Panc1 (cell line): Measurements from ENCODE around the gene ERBB3. TPM values are rescaled to one million over a fixed set of nuclear protein-coding genes. Genes with fewer than 3 reads are reported as not detected.

Experiments used
- ATAC-seq: fragments of 200-7000 bp; cut with Tn5 transposase; 2 replicates; pipeline ENCODE4 v1.9.1; 2020; ENCODE audit warnings: mild to moderate bottlenecking, moderate library complexity
- BruUV-seq: library from RNA; stranded (reverse); fragments of 400-500 nt; replicated peaks from 2 replicates; lab custom pipeline; 2021; lab: Mats Ljungman, UMichigan
- CTCF ChIA-PET: fragments of 300-600 bp; sonication (Branson Sonifier 250); formaldehyde crosslinking; loops from one replicate; lab custom pipeline; 2022; ENCODE audit warnings: antibody characterized with exemption; lab: Charles Lee
- POLR2A ChIA-PET: fragments of 300-600 bp; sonication (Branson Sonifier 250); formaldehyde crosslinking; loops from one replicate; lab custom pipeline; 2022; ENCODE audit warnings: antibody characterized with exemption; lab: Charles Lee
- DNase-seq: peaks from one replicate; pipeline ENCODE4 v3.0.0-alpha.2; 2010; ENCODE audit warnings: low read depth, low spot score
- H3K27ac ChIP-seq: 2 replicates; pipeline ENCODE4 v1.5.1; 2011; ENCODE audit warnings: mild to moderate bottlenecking, low read length, inconsistent platforms
- H3K27me3 ChIP-seq: fragments of 200-500 bp; sonication (Bioruptor generic); 2 replicates; pipeline ENCODE4 v1.6.0; 2014; ENCODE audit warnings: low read length, inconsistent platforms; ENCODE audit not compliant: control insufficient read depth, insufficient read depth
- H3K36me3 ChIP-seq: fragments of 200-500 bp; sonication (Bioruptor generic); 2 replicates; pipeline ENCODE4 v1.5.1; 2014; ENCODE audit warnings: inconsistent platforms, mild to moderate bottlenecking, low read length, moderate library complexity; ENCODE audit not compliant: control insufficient read depth, insufficient read depth
- H3K4me1 ChIP-seq: 2 replicates; pipeline ENCODE4 v1.5.1; 2011; ENCODE audit warnings: inconsistent platforms, mild to moderate bottlenecking, low read length, moderate library complexity; ENCODE audit not compliant: control insufficient read depth, insufficient read depth
- H3K4me3 ChIP-seq, 2 experiments: 2 replicates each; pipeline ENCODE4 v1.5.1; 2011 to 2012; ENCODE audit warnings: low read depth in 2 of 2, low read length in 2 of 2, mild to moderate bottlenecking in 2 of 2, inconsistent platforms in 1 of 2, moderate library complexity in 1 of 2
- H3K9me3 ChIP-seq: fragments of 200-500 bp; sonication (Bioruptor generic); 2 replicates; pipeline ENCODE4 v1.5.1; 2014; ENCODE audit warnings: low read depth, mild to moderate bottlenecking, inconsistent platforms, low read length, moderate library complexity; ENCODE audit not compliant: control insufficient read depth, insufficient read depth
- POLR2AphosphoS5 ChIP-seq: IDR thresholded peaks from 2 replicates; pipeline ENCODE4 v1.6.1; 2012; ENCODE audit warnings: mild to moderate bottlenecking, low read depth, low read length, moderate library complexity
- REST ChIP-seq, 2 experiments: IDR thresholded peaks; 2 replicates each; pipeline ENCODE4 v1.6.1; 2011 to 2012; ENCODE audit warnings: low read depth in 2 of 2, control low read depth in 1 of 2, low read length in 1 of 2, mild to moderate bottlenecking in 1 of 2, moderate library complexity in 1 of 2; ENCODE audit not compliant: insufficient read depth in 1 of 2
- SIN3A ChIP-seq: IDR thresholded peaks from 2 replicates; pipeline ENCODE4 v1.6.1; 2012; ENCODE audit warnings: low read depth, mild to moderate bottlenecking, low read length, moderate library complexity, borderline replicate concordance; ENCODE audit not compliant: insufficient read depth
- TCF7L2 ChIP-seq: IDR thresholded peaks from 2 replicates; pipeline ENCODE4 v1.6.1; 2011; ENCODE audit warnings: mild to moderate bottlenecking, low read depth, low read length, inconsistent platforms
- in situ Hi-C: cut with HindIII; loops from 2 replicates; pipeline ENCODE4 v1.10.0; 2016; ENCODE audit warnings: low sequenced_read_pairs, low pct_unique_long_range_greater_than_20kb
- intact Hi-C: fragments of 100-400 bp; cut with micrococcal nuclease; formaldehyde crosslinking; loops from one replicate; pipeline ENCODE4 v1.10.0; 2022; ENCODE audit not compliant: unreplicated experiment
- total RNA-seq: library from RNA; stranded (reverse); gene quantifications from one replicate; pipeline ENCODE4 v1.2.1, GENCODE V29; 2021; ENCODE audit not compliant: unreplicated experiment
- TF ChIP-seq, protein P1 (sequence below): fragments of 450-650 bp; IDR thresholded peaks from 2 replicates; pipeline ENCODE4 v1.5.1; 2017; ENCODE audit warnings: mild to moderate bottlenecking

ERBB3 gene
- total RNA-seq, 1 experiment from 2014 or later = 0.90 TPM

DNA sequence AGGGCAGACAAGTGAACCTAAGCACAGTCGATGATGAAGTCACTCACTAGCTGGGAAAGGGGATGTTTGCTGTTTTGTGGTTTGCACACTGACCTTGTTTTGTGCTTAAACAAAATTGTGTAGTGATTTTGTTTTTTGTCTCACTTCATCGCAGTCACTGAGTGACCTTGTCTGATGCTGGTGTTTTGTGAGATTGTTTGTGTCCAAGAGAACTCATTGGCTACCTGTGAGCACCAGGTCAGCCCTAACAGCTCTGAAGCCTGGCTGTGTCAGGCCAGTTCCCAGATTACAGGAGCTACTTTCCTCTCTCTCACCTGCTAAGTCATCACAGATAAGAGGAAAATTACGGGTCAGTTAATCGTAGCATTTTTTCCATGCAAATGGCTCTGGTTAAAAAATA, 44.2 kb downstream of the ERBB3 start:
- Histone ChIP-seq H3K9me3 (no peaks in the 10 kb centered on the region), H3K36me3 (peaks cover 2% of the 10 kb centered on the region; the same call in 1 of the 2 replicates), H3K4me3 (no peak overlapping the region), H3K27me3 (no peaks in the 10 kb centered on the region), H3K27ac (no peak overlapping the region), H3K4me1 (peaks cover 29% of the 10 kb centered on the region)
- BruUV-seq = no TSS peak
- DNase-seq (no peak), ATAC-seq (no peak)
- intact Hi-C loops (no loop called here), in situ Hi-C loops (no loop called here)
- TF ChIP-seq, protein P1, sequence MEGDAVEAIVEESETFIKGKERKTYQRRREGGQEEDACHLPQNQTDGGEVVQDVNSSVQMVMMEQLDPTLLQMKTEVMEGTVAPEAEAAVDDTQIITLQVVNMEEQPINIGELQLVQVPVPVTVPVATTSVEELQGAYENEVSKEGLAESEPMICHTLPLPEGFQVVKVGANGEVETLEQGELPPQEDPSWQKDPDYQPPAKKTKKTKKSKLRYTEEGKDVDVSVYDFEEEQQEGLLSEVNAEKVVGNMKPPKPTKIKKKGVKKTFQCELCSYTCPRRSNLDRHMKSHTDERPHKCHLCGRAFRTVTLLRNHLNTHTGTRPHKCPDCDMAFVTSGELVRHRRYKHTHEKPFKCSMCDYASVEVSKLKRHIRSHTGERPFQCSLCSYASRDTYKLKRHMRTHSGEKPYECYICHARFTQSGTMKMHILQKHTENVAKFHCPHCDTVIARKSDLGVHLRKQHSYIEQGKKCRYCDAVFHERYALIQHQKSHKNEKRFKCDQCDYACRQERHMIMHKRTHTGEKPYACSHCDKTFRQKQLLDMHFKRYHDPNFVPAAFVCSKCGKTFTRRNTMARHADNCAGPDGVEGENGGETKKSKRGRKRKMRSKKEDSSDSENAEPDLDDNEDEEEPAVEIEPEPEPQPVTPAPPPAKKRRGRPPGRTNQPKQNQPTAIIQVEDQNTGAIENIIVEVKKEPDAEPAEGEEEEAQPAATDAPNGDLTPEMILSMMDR = no peak
- TF ChIP-seq SIN3A = no peak
- TF ChIP-seq POLR2AphosphoS5 = no peak
- no peak for TF ChIP-seq TCF7L2
- no peak for TF ChIP-seq REST (IDR thresholded peaks at IDR 0.05; ENCODE audit: insufficient read depth in 1 of 2, low read depth in 2 of 2, low read length in 1 of 2)
- CTCF ChIA-PET = no interaction called here
- POLR2A ChIA-PET = interaction anchor here (0.5 kb wide), 1 partner anchor 47 kb away, joined by 3 read pairs; no protein-coding TSS in a partner anchor

- intact Hi-C loops = no loop called here
These were observed 46.8 kb downstream of the ERBB3 start for GRCh38 chr12:56126732-56127239.

More at GRCh38 chr12:56126732-56127239, 46.8 kb downstream of the ERBB3 start:
- BruUV-seq = no TSS peak
- no peaks in the 10 kb centered on the region for H3K9me3 ChIP-seq
- peak overlapping the region; percentile 94 for H3K27ac ChIP-seq
- DNase-seq (no peak), ATAC-seq (no peak)
- ChIA-PET CTCF (interaction anchor here (0.5 kb wide), 1 partner anchor 32 kb away, joined by 3 read pairs; no protein-coding TSS in a partner anchor), POLR2A (interaction anchor here (0.5 to 0.6 kb wide), 2 partner anchors 41 to 188 kb away, joined by 3 to 4 read pairs; no protein-coding TSS in a partner anchor)
- H3K36me3 ChIP-seq = peaks cover 4% of the 10 kb centered on the region; the same call in 1 of the 2 replicates
- in situ Hi-C loops = no loop called here
- TF ChIP-seq, protein P1 = no peak
- no peak for TF ChIP-seq REST (IDR thresholded peaks at IDR 0.05; ENCODE audit: insufficient read depth in 1 of 2, low read depth in 2 of 2, low read length in 1 of 2)
- no peak for TF ChIP-seq POLR2AphosphoS5
- TF ChIP-seq TCF7L2 = no peak
- no peak for TF ChIP-seq SIN3A
- no peak overlapping the region for H3K4me3 ChIP-seq
- peaks cover 29% of the 10 kb centered on the region for H3K4me1 ChIP-seq
- no peaks in the 10 kb centered on the region for H3K27me3 ChIP-seq
